Neural progenitor cell (in vitro differentiated cells): ENCODE results near the gene GRIK3. TPM values are rescaled to one million over a fixed set of nuclear protein-coding genes. Genes with fewer than 3 reads are reported as not detected.

ENCODE experiments used
- DNase-seq: peaks from one replicate; pipeline ENCODE4 v3.0.0-alpha.2; 2016; ENCODE audit warnings: low spot score
- H2AFZ ChIP-seq: fragments of 200-600 bp; sonication (generic); replicated peaks from 2 replicates; pipeline ENCODE4 v1.6.1; 2016; ENCODE audit warnings: antibody characterized with exemption
- H3F3A ChIP-seq: fragments of 200-600 bp; sonication (generic); 2 replicates; pipeline ENCODE4 v1.6.1; 2016; ENCODE audit warnings: antibody characterized with exemption, low read depth
- H3K27ac ChIP-seq: fragments of 200-600 bp; sonication (generic); 2 replicates; pipeline ENCODE4 v1.5.1; 2016; ENCODE audit warnings: mild to moderate bottlenecking
- H3K27me3 ChIP-seq: fragments of 200-600 bp; sonication (generic); 2 replicates; pipeline ENCODE4 v1.6.1; 2016; ENCODE audit warnings: mild to moderate bottlenecking, moderate library complexity
- H3K36me3 ChIP-seq: fragments of 200-600 bp; sonication (generic); 2 replicates; pipeline ENCODE4 v1.5.1; 2016
- H3K4me1 ChIP-seq: fragments of 200-600 bp; sonication (generic); 2 replicates; pipeline ENCODE4 v1.6.1; 2016; ENCODE audit warnings: mixed run types
- H3K4me2 ChIP-seq: fragments of 200-600 bp; sonication (generic); 2 replicates; pipeline ENCODE4 v1.6.1; 2016
- H3K4me3 ChIP-seq: fragments of 200-600 bp; sonication (generic); 2 replicates; pipeline ENCODE4 v1.5.1; 2016
- H3K79me2 ChIP-seq: fragments of 200-600 bp; sonication (generic); 2 replicates; pipeline ENCODE4 v1.6.1; 2016; ENCODE audit warnings: low read depth
- H3K9ac ChIP-seq: fragments of 200-600 bp; sonication (generic); 2 replicates; pipeline ENCODE4 v1.6.1; 2016
- H3K9me3 ChIP-seq: fragments of 200-600 bp; sonication (generic); 2 replicates; pipeline ENCODE4 v1.5.1; 2016; ENCODE audit warnings: low read depth
- H4K20me1 ChIP-seq: fragments of 200-600 bp; sonication (generic); 2 replicates; pipeline ENCODE4 v1.6.1; 2016; ENCODE audit warnings: low read depth
- H3K27ac Mint-ChIP-seq: 3 replicates; pipeline ENCODE4 v1.8.0; 2021; ENCODE audit warnings: mixed read lengths
- H3K27me3 Mint-ChIP-seq: 2 replicates; pipeline ENCODE4 v1.8.0; 2022; ENCODE audit warnings: low read depth, mild to moderate bottlenecking, inconsistent platforms, moderate library complexity, mixed read lengths; ENCODE audit not compliant: insufficient read depth
- H3K36me3 Mint-ChIP-seq: 3 replicates; pipeline ENCODE4 v1.8.0; 2021; ENCODE audit warnings: mixed read lengths
- H3K4me1 Mint-ChIP-seq: 3 replicates; pipeline ENCODE4 v1.8.0; 2021; ENCODE audit warnings: mixed read lengths
- H3K4me3 Mint-ChIP-seq: 3 replicates; pipeline ENCODE4 v1.8.0; 2021; ENCODE audit warnings: mild to moderate bottlenecking, moderate library complexity, mixed read lengths
- H3K9me3 Mint-ChIP-seq: 3 replicates; pipeline ENCODE4 v1.8.0; 2020; ENCODE audit warnings: mixed read lengths
- CTCF ChIP-seq: fragments of 200-600 bp; sonication (generic); IDR thresholded peaks from 2 replicates; pipeline ENCODE4 v1.5.1; 2017; ENCODE audit warnings: antibody characterized with exemption, mild to moderate bottlenecking
- EZH2 ChIP-seq: fragments of 200-600 bp; sonication (generic); IDR thresholded peaks from 2 replicates; pipeline ENCODE4 v1.6.1; 2017; ENCODE audit warnings: antibody characterized with exemption, mild to moderate bottlenecking, moderate library complexity
- EZH2phosphoT487 ChIP-seq: fragments of 200-600 bp; sonication (generic); IDR thresholded peaks from 2 replicates; pipeline ENCODE4 v1.6.1; 2017; ENCODE audit warnings: antibody characterized with exemption
- total RNA-seq: library from RNA; depleted of rRNA; stranded (reverse); fragments of >200 nt; gene quantifications from 2 replicates; pipeline ENCODE4 v1.2.3, GENCODE V29; 2015; ENCODE audit warnings: low replicate concordance

GRIK3 gene
- total RNA-seq, 1 donor from 2014 or later, result 1.7 TPM

- Mint-ChIP-seq H3K36me3 (no peaks in the 10 kb centered on the region), H3K4me1 (no peaks in the 10 kb centered on the region)
- no peak for DNase-seq
Measured at GRCh38 chr1:36920801-36921405, 113.4 kb downstream of the GRIK3 start.

GRCh38 chr1:36920371-36920770, 113.9 kb downstream of the GRIK3 start:
- DNase-seq, result no peak
- no peaks in the 10 kb centered on the region for H3K79me2 ChIP-seq
- H3K27me3 ChIP-seq, result no peaks in the 10 kb centered on the region
- no peak overlapping the region for H3K4me3 ChIP-seq
- H3F3A ChIP-seq, result peaks cover 8% of the 10 kb centered on the region
- no peak overlapping the region for H3K27ac Mint-ChIP-seq
- no peak overlapping the region for H2AFZ ChIP-seq
- no peaks in the 10 kb centered on the region for H3K9me3 ChIP-seq
- peaks cover 29% of the 10 kb centered on the region for H3K4me1 ChIP-seq
- no peaks in the 10 kb centered on the region for H3K4me1 Mint-ChIP-seq
- no peaks in the 10 kb centered on the region for H3K36me3 Mint-ChIP-seq
- H3K9me3 Mint-ChIP-seq, result peaks cover 6% of the 10 kb centered on the region
- TF ChIP-seq EZH2phosphoT487, result no peak
- TF ChIP-seq EZH2, result no peak
- TF ChIP-seq CTCF, result no peak
- H3K4me3 Mint-ChIP-seq, result no peak overlapping the region
- no peaks in the 10 kb centered on the region for H3K36me3 ChIP-seq
- peaks cover 20% of the 10 kb centered on the region for H3K27me3 Mint-ChIP-seq
- peaks cover 30% of the 10 kb centered on the region for H4K20me1 ChIP-seq
- no peak overlapping the region for H3K27ac ChIP-seq
- no peak overlapping the region for H3K4me2 ChIP-seq
- no peak overlapping the region for H3K9ac ChIP-seq

More at GRCh38 chr1:36920801-36921405, 113.4 kb downstream of the GRIK3 start:
- Histone ChIP-seq H3K4me2 (no peak overlapping the region), H2AFZ (no peak overlapping the region), H3K4me1 (peaks cover 29% of the 10 kb centered on the region), H3K9me3 (no peaks in the 10 kb centered on the region), H3F3A (peaks cover 8% of the 10 kb centered on the region), H3K4me3 (no peak overlapping the region), H3K9ac (no peak overlapping the region), H4K20me1 (peaks cover 30% of the 10 kb centered on the region), H3K27ac (no peak overlapping the region), H3K27me3 (no peaks in the 10 kb centered on the region), H3K36me3 (no peaks in the 10 kb centered on the region), H3K79me2 (no peaks in the 10 kb centered on the region)
- peaks cover 19% of the 10 kb centered on the region for H3K27me3 Mint-ChIP-seq
- no peak overlapping the region for H3K4me3 Mint-ChIP-seq
- TF ChIP-seq CTCF (no peak), EZH2 (no peak), EZH2phosphoT487 (no peak)
- no peak overlapping the region for H3K27ac Mint-ChIP-seq
- peaks cover 3% of the 10 kb centered on the region for H3K9me3 Mint-ChIP-seq

- peaks cover 28% of the 10 kb centered on the region for H3K4me1 ChIP-seq
- no peaks in the 10 kb centered on the region for H3K9me3 ChIP-seq
- Mint-ChIP-seq H3K4me1 (no peaks in the 10 kb centered on the region), H3K9me3 (peaks cover 6% of the 10 kb centered on the region), H3K4me3 (no peak overlapping the region), H3K27ac (no peak overlapping the region), H3K36me3 (no peaks in the 10 kb centered on the region), H3K27me3 (peaks cover 15% of the 10 kb centered on the region)
- no peaks in the 10 kb centered on the region for H3K79me2 ChIP-seq
- H2AFZ ChIP-seq, result no peak overlapping the region
- H4K20me1 ChIP-seq, result peaks cover 24% of the 10 kb centered on the region
- peaks cover 8% of the 10 kb centered on the region for H3F3A ChIP-seq
- H3K4me2 ChIP-seq, result no peak overlapping the region
- TF ChIP-seq EZH2 (no peak), CTCF (no peak), EZH2phosphoT487 (no peak)
- H3K27me3 ChIP-seq, result no peaks in the 10 kb centered on the region
- no peak overlapping the region for H3K4me3 ChIP-seq
- H3K27ac ChIP-seq, result no peak overlapping the region
- no peak overlapping the region for H3K9ac ChIP-seq
- no peak for DNase-seq
- no peaks in the 10 kb centered on the region for H3K36me3 ChIP-seq
Measured at GRCh38 chr1:36919491-36920145, 114.7 kb downstream of the GRIK3 start.
